HG03571 (cell line): Measurements from ENCODE around the gene RTN4R.
"Not testable (repeated sequence)": the region's sequence is repeated elsewhere in the genome, so short reads cannot be mapped to it uniquely, and the experiment has no call there.

Source experiments
- ATAC-seq: cut with Tn5 transposase; IDR thresholded peaks from one replicate; pipeline ENCODE4 v1.9.1; 2021; ENCODE audit not compliant: unreplicated experiment

The RTN4R gene

DNA sequence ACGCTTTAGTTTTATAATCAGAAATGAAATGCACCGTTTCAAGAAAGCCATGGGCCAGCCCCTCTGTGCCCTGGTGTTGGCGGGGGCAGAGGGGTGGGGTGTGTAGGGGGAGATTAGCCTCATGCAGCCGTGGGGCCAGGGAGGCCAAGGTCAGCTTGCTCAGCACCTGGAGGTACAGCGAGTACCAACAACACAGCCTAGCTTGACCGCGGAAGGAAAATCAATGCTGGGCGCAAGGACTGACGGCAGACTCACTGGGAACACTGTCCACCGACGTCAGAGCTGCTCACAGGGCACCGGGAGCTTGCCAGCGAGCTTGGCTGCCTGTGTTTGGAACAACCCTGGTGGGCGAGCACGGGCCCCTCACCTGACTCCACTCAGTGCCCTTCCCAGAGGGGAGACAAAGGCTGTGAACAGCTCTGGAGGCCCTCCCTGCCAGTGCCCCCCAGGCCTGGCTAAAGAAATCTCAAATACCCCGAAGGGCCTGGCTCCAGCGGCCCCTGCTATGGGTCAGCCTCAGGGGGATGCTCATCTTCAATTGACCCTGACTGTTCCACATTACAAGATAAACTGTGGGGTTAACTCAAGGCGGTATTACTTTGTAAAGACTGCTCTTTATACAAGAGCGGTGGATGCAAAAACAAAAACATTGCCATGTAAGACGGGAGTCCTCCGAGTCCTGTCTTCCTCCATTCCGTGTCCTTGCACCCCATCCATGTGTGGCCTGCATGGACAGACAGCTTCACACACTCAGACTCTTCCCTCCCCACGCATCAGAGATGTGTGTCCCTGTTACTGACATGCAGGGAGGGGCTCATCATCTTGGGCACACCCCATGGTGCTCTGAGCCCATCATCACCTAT lies 21.3 kb upstream of the RTN4R start:
- not testable (repeated sequence) for ATAC-seq

DNA sequence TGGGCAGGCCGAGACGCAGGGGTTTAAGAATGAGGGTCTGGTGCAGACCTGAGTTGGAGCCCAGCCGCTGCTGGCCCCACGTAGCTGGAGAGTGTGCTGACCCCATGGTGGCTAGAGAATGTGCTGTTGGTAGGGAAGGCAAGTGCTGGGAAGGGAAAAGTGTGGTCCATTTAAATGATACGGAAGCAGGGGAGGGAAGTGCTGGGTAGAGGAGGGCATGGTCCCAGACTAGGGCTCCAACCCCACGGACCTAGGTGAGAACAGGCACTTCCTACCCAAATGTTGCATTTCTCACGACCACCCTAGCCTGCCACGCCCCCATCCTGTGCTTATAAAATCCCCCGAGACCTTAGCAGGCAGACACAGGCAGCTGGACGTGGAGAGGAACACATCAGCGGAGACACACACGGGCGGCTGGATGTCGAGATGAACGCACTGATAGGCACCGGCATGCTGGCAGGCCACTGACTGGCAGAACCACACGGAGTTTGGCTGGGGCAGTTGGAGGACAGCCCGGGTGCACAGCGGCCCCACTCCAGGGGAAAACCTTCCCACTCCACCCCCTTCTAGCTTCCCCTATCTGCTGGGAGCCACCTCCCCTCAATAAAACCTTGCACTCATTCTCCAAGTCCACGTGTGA lies 18.8 kb upstream of the RTN4R start:
- ATAC-seq: not testable (repeated sequence)

DNA sequence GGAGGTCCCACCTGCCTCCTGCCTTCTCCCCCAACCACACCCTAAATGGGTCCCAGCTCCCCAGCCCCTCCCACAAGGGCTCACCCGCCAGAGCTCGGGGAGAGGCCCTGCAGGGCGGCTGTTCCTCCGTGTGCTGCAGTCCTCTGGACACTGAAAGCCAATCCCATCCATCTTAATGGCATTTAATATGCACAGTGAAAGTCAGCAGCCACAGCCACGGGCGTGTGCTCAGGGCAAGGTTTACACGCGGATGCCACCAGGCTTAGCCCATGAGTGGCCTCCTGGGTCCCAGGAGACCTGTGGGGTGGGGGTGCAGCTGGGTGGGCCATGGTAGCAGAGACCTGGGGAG lies 18.2 kb upstream of the RTN4R start:
- ATAC-seq: not testable (repeated sequence)

DNA sequence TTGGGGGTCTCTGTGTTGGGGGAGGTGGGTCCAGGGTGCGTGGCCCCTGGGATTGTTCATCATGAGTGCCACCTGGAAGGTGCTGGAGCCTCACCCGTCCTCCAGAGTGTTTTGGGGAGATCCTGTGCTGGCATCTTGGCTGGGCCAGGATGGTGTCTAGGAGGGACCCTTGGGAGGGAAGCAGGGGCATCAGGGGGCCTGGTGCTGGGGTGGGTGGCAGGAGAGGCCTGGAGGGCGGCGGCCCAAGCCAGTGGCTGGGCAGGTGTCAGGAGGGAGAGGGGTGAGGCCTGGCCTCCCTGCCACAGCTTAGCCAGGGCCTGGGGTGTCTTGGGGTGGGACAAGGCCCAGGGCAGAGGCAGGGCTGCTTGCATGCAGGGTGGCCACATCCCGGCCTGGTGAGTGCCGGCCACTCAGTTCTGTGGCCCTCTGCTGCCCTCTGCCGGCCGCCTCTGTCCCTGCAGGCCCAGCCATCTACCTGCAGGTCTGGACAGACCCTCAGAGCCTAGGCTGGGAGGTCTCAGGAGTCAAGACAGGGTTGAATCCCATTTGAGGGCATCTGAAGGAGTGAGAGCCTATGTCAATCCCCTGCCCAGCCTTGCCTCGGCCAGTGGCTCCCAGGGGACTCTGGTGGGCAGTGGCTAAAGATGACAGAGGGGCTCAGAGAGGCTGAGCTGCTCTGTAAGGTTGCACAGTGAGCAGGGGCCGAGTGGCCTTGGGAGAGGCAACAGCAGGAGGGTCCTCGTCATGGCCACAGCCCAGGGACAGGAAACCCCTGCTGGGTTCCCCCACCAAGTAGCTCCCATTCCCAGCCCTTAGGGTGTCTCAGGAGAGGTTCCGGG lies 17.6 kb upstream of the RTN4R start:
- ATAC-seq: not testable (repeated sequence)

DNA sequence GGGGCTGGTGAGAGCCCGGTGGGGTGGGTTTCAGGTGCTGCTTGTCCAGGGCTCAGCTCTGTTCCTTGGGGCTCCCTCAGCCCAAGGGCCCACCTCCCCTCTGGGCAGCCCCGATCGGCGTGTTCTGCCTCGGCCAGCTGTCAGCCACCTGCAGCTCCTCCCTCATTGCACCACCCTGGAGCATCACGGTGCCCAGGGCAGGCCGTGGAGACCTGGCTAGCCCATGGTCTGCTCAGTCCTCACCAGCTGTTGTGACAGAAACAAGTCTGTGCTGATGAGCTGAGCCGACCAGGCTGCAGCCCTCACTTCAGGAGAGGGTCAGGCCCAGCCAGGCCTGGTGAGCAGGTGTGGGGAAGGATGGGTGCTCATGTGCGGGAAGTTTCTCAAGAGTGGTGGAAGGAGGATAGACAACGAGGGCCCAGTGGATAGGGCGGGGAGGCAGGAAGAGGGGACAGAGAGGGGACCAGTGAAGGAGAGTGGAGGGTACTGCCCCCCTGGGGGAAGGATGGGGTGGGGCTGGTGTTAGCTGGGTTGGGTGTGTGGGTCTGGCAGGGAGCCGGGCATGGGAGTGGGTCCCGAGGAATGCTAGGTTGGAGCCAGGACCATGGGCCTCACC lies 16.5 kb upstream of the RTN4R start:
- ATAC-seq: no peak

DNA sequence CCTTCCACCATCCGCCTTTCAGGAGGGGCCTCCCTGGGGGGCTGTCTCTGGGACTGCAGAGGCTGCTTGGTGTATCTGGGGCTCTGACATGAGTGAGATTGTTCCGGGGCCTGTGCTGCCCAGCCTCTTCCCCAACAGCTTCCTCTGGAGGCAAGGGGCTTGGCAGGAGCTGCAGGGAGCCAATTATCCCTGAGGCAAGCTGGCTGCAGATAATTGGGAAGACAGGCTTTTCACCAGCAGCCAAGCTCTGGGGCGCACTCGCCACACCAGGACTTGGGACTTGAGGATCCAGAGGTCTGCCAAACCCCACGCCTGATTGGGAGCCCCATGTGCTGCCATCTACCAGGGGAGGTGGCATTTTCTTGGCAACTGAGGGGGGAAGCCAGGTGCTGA lies 15.6 kb upstream of the RTN4R start:
- no peak for ATAC-seq

DNA sequence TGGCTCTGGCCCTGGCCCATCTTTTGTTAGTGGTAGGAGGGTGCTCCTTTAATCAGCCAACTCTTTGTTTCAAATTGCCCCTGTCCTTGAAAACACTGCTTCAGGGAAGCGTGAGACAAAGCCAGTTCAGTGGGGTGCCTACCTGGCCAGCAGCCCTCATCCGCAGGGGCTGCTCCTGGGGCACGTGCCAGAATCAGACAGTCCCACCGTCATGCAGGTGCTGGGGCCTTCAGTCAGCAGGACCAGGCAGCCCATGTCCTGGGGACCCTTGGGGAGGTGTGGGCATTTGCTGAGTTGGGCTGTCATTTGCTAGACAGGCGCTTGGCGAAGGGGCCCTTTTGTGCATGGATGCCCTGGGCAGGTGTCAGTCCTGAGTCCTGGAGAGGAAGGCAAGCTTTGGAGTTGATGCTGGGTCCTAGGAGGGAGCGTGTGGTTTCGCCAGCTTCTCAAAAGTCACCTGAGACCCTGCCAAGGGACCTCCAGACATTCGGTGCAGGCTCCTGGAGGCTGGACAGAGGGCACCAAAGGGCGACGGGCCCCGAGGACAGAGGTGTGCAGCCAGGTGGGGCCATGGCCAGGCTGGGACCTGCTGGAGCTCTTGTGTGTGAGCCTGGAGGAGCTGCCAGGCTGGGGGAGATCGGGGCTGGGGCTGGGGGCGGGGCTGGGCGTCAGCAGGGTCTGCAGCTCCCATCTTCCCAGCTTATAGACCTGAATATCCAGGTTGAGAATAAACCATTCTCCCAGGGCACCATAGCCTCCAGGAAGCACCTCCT lies 15.0 kb upstream of the RTN4R start:
- ATAC-seq: no peak

DNA sequence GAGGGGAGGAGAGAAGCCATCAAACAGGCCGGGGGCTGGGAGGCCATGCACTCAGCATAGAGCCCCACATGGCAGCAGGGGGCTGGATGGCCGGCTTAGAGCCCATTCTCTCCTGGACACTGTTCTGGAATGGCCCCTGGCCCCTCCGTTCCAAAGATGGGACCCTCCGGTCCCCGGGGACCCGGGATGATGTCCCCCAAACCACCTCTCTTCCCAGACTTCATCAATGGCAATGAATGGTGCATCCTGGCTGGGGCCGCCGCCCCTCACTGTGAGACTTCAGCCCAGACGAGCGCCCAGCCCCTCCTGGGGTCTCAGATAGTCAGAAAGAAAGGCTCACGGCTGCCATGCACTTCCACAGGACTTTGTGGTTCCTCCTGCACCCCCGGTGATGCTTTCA lies 13.8 kb upstream of the RTN4R start:
- no peak for ATAC-seq

DNA sequence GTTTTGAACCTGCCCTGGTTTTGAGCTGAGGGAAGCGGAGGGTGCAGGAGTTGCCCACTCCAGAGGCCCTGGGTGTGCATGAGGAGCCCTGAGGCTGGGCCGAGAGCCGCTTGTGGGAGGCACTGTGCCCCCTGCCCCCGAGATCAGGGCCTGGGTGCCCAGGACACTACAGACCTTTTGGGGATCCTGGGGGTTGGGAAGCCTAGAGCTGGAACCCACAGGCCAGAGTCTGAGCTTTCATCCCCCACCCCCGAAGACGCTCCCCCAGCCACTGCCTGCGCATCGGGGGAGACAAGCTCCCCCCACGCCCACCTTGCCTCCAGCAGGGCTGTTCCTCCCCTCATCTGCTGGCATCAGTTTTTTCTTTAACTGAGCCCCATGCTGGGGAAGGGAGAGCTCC lies 13.4 kb upstream of the RTN4R start:
- not testable (repeated sequence) for ATAC-seq

DNA sequence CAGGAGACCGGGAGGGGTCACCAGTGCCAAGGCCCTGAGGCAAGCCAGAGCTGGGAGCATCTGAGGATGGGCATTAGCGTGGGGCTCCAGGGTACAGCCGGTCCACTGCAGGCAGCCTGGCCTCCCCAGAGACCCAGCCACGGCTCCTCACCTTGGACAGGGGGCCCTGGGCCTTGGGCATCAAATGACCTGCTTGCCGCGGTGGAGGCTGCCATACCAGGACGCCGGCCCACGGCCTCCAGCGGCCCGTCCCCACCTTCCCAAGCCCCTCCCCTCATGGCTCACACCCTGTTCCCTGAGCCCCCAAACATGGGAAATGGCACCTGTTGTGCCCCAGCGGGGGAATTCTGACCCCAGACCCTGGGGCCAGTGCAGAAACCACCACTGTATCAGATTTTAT lies 12.7 kb upstream of the RTN4R start:
- ATAC-seq: no peak

DNA sequence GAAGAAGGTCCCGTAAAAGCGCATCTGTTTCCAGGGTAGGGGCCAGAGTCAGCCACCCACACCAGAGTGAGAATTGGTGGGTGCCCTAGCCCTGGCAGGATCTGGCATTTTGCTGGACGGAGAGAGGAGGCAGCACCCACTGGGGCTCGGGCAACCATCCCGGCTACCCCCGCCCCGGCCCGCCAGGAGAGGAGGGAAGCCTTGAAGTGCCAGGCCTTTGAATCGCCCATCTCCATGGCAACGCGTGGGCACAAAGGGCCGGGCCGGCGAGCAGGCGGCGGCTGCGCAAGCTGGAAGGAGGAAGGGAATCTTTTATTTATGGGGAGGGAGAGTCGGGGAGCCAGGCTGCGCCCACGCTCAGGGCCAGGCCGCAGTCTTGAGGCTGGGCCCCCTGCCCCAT lies 12.0 kb upstream of the RTN4R start:
- ATAC-seq: not testable (repeated sequence)

DNA sequence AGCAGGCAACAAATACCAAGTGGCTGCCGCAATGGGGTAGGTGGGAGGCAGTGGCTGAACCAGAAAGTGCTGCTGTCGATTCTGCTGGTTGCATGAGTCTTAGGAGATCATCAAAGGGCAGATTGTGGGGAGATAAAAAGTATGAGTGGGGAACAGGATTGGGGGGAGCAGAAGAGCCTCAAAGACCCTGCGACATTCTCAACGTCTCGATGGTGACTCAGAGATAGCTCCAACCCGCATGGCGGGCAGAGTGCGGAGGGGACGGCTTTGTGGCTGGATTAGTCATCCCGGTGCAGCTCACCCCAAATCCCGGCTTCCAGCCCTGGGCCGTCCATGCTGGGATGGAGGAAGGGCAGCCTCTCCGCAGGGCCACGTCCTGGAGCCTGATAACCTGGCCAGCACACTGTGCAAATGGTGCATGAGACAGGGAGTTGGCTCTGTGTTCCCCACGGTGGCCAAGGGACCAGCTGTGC lies 11.6 kb upstream of the RTN4R start:
- no peak for ATAC-seq

DNA sequence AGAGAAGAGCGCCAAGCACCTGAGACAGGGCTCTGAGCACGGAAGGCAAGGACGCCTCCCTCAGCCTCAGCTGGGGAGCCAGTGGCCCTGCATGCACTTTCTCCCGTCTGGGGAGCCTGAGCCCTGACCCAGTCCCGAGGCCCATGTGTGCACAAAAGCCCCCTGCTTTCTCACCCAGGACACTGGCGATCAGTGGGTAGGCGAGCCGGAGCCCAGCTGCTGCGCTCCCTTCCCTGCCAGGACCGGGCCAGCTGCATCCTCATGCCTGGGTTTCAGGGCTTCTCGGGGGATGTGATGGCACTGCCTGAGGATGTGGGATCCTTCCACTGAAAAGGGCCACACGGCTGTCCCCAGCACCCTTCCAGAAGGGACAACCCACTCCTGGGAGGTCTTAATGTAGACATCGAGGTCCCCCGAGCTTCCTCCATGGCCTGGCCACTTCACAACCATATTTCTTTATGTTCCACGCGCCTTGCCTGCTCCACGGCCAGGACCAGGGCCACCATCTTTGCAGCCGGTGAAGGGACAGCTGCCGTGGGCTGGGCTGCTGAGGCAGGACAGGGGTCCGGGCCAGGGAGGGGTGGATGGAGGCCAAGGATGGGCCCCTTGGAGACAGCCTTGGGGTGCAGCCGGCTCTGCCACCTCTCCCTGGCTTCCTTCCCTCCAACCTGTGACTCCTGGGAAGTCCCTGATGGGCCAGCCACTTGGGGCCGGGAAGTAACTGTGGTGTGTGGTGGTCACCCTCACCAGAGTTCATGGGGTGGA lies 10.8 kb upstream of the RTN4R start:
- not testable (repeated sequence) for ATAC-seq

DNA sequence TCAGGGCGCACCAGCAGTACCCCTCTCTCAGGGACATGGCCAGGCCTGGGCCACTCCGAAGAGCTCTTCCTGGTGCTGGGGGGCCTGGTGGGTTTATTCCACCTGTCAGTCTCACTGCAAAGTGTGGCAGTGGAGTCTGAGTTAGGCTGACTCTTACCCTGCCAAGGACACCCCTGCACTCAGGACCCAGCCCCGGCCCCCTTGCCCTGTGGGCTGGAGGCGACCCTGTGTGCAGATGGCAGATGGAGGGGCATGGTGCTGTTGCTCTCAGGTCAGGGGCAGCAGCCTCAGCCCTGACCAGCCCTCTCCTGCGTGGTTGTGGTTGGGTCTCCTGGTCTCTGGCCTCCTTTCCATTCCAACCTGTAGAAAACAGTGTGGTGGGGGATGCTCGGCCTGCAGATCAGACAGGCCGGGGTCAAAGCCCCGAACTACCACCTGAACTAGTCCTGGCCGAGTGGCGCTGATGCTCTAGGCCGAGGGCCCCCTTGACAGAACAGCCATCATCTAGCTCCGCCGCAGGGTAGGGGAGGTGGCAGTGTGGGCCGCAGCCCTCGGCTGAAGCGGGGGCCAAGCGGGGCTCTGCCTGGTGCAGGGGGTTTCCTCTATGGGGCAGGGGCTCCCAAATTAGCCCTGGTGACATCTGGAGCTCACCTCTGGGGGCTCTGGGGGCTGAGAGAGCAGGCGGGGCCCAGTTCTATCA lies 10.0 kb upstream of the RTN4R start:
- not testable (repeated sequence) for ATAC-seq

DNA sequence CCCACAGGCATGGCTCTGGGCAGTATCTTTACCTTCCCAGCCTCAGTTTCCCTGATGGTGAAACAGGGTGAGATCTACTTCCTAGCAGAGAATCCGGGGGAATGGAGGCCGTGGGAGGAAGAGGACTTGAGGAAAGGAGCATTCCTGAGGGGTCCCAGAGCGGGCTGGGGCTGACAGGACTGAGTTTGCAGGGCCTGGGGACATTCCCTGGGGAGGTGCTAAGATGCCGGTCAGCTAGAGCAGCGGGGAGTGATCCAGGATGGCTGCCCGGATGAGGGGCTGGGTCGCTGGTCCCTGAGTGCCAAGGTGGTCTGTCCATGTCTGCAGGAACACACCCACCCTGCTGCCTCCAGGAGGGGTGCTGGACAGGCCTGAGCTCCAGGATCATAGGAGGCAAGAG lies 8.3 kb upstream of the RTN4R start:
- no peak for ATAC-seq

DNA sequence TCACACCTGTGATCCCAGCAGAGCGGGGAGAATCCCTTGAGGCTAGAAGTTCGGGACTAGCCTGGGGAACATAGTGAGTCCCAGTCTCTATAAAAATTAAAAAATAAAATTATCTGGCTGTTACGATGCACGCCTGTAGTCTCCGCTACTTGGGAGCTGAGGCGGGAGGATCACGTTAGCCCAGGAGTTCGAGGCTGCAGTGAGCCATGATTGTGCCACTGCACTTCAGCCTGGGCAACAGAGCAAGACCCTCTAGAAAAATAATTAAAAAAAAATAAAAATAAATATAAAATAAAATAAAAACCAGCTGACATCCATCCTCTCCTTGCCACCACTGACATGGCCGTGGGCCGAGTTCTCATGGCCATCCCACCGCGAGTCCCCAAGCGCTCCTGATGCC lies 7.7 kb upstream of the RTN4R start:
- ATAC-seq: no peak

DNA sequence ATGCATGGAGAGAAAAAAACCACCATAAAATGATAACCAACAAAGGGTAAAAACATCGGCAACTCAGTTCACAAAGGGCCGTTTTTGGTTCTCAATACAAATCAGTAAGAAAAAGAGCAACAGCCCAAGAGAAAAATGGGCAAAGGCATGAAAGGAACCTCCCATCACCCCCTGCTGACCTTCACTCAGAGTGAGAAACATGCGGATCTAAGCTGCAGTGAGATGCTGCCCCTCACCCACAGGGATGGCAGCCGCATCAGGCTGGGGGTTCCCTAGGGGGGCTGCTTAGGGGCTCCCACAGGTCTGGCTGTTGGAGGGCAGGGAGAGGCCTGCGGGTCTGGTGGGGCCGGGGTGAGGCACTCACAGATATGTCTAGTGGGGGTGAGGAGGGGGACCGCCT lies 7.2 kb upstream of the RTN4R start:
- not testable (repeated sequence) for ATAC-seq

DNA sequence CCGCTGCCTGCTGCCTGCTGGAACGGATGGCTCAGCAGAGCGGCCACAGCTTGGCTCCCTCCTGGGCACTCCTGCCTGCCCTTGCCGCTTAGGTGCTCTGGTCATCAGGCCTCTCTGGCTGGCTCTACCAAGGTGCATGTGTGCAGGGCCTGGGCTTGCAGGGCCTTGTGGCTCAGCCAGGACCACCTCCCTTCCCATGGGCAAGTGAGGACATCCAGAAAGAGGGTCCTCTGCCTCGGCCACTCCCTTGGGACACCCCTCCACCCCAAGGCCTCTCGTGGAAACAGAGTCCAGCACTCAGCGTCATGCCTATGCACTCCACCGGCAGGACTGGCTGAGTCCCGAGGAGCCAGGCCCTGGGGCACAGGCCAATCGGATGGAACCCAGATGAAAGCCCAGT lies 6.3 kb upstream of the RTN4R start:
- not testable (repeated sequence) for ATAC-seq

DNA sequence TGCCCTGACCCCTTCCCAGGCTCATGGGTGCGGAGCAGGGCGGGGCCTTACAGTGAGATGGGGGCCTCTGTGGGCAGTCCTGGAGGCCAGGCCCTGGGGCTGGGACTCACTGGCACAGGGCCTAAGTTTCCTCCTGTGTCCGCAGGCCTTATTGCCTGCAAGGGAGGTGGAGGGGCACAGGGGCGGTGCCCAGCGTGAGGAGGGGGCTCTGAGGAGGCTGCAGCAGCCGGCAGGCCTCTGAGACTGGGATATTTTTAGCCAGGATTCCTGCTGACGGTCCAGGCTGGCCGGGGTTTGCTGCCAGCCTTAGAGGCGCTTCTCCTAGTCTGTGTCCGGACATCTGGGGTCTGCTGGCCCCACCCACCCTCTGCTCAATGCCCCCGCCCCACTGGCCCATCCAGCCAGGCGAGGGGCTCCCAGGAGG lies 5.7 kb upstream of the RTN4R start:
- no peak for ATAC-seq
